GM19468 (cell line): ENCODE measurements around the gene ULK2.

Experiments
- ATAC-seq: cut with Tn5 transposase; IDR thresholded peaks from one replicate; pipeline ENCODE4 v1.9.1; 2021; ENCODE audit warnings: mild to moderate bottlenecking, moderate library complexity, moderate number of reproducible peaks; ENCODE audit not compliant: unreplicated experiment; ENCODE audit errors: extremely low read depth

The ULK2 gene

DNA sequence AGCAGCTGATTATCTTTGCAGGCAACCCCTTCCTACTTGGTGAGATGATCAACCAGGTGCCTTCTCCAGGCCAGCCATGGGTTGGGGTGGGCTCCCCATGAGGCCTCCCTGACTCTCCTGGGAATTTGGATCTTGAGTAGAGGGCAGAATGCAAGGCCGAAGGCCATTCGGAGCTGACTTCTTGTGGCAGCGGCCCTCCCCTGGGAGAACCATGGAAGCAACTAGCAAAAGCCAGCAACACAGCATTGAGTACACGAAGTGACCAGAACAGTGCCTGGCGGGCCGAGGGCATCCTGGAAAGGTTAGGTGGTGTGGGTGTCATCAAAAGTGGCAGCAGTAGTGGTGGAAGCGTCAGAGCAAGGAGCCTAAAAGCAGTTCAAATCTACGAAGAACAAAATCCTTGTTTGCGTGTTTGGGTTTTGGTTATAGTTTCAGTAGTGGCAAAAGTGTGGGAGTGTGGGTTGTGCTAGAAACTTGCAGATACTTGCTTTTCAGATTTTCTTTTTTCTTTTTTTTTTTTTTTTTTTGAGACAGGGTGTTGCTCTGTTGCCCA lies 117.6 kb downstream of the ULK2 start:
- no peak for ATAC-seq

DNA sequence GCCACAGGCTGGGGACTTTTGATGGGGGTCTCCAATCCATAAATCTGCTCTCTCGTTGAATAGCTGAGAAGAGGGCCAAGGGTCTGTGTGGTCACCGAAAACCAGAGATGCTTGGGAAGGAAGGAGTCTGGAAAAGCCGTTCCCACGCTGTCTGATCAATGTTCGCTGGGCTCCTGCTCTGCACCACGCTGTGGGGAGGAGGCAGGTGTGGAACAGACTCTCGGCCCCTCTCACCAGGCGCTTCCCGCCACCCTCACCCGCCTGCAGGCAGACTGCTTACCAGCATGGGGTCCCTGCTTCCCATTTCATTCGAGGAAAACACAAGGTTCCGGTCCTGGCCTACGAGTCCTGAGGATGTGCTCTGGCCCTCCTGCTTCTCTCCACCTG lies 118.9 kb downstream of the ULK2 start:
- ATAC-seq, result no peak

DNA sequence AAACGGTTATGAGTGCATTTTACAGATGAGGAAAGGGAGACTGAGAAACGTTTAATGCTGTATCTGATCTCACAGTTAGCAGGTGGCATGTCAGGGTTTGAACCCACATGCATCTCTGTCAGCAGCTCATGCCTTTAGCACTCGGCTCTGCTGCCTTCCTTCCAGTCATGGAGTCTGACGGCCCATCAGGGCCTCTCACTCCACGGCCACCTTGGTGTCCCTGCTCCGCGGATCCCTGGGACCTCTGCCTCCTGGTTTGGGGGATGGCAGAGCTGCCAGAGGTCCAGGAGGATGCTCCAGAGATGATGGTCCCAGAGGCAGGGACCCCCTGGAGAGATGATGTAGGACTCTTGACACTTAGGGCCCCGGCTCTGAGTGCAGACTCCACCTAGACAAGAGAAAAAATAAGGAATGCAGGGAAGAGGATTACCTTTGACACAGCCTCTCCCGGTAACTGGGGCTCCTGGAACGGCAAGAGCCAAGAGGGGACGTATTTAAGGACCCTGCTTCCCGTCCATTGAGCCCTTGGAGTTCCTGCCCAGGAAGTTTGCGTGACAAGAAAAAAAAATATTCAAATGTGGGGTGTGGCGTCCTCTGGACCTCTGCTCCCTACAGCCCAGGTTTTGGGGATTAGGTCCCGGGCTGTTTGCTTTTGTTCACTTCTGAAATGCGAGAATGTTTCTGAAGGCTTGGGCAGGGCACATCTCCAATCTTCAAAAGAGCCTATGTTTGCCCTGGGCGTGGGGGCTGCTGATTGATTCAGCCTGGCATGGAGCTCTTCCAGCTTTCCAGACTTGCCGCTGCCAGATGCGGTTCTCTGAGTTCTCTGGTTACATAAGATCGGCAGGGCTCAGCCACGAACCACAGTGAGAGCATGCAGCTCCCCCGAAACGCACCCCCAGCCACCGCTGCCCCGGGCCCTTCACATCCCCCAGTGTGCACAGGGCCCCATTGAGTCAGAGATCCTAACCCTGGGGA lies 119.6 kb downstream of the ULK2 start, which contains the start of gene ALDH3A1:
TSS of gene ALDH3A1 (minus strand) at position 470 of the 978 bp plus-strand sequence. CDS start 3,169 bp downstream, outside the sequence.
- no peak for ATAC-seq

DNA sequence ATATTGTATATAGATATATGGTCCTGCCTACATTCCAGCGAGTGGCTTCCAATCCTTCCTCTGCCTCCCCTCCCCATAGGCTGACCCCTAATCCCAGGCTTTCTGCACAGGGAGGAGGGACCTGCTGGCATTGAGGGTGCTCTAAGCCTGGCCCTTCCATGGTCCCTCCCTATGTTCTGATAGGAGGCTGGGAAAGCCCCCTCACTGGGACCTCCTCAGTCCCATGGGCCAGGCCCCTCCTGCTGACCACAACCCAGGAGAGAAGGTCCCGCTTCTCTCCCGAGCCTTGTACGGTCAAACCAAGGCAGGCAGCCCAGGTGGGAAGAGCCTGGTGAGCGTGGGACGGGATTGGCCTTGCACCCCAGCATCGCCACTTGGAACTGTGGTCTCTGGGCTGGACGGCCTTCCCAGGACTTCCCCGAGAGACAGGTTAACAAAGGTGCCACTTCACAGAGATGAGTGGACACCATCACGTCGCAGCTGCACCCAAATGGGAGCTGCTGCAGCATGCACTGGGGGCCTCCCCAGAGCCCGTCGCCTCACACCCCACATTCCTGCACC lies 120.5 kb downstream of the ULK2 start:
- no peak for ATAC-seq

DNA sequence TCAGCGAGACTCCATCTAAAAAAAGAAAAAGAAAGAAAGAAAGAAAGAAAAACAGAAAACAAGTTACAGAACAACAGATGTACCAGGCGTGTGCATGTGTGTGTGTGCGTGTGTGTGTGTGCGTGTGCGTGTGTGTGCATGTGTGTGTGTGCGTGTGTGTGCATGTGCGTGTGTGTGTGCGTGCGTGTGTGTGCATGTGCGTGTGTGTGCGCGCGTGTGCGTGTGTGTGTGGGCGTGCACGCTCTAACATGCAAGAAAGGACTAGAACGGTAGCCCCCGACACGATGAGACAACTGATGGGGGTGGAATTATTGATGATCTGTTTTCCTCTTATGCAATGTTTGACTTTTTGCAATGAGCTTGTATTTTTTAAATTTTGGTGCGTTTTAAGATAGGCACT lies 121.2 kb downstream of the ULK2 start:
- ATAC-seq, result no peak

DNA sequence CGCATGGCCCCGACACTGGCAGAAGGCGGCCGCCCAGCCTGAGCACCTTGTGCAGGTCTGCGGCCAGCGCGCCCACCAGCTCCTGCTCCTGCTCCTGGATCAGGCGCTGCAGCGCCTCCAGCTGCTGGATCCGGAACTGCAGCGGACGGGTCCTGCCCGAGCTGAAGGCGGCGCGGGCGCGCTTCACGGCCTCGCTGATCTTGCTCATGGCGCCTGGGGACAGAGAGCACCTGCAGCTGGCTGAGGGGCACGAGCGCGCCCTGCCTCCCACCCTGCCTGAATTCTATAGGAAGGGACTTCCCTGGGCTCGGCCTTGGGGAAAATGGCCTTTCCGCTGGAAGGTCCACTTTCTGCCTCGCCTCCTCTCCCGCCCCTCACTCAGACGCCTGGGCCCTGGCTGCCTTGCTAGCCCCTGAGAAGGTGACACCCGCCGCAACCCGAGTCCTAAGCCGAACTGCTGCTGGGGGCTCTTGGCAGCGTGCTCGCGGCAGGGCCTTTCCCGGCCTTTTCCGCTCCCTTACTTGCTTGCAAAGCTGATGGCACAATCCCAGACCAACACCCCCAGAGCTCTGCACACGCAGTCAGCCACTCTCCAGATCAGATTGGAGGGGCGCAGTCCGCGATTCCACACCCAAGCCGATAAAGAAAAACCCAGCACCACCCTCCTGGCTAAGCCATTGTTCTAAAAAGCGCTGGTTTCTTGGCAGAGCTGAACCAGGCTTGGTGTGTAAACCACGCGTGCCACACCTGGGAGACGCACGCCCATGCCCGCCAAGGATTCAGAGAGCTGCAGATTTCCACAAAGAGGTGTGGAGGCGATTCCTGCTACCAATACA lies 122.6 kb downstream of the ULK2 start:
- no peak for ATAC-seq

DNA sequence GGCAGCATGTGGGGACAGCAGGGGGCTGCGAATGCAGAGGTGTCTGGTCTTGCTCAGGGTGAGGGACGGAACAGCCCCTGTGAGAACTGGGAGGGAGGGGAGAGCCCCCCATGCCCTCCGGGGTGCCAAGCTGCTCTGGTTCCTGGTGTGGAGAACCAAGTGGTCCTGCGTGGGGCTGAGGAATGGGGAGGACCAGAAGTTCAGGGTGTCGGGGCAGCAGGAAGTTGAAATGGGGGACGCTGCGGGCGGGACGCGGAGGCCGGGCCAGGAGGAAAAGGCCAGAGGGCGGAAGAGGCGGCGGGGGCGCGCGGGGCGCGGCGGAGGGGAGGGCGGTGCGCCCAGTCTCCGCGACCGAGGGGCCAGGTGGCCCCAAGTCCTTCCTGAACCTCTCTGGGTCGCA lies 123.2 kb downstream of the ULK2 start:
- no peak for ATAC-seq

- no peak for ATAC-seq
Measured at GRCh38 chr17:19743101-19744100, 124.3 kb downstream of the ULK2 start.

- ATAC-seq, result no peak
Measured at GRCh38 chr17:19742495-19742894, 125.2 kb downstream of the ULK2 start.

DNA sequence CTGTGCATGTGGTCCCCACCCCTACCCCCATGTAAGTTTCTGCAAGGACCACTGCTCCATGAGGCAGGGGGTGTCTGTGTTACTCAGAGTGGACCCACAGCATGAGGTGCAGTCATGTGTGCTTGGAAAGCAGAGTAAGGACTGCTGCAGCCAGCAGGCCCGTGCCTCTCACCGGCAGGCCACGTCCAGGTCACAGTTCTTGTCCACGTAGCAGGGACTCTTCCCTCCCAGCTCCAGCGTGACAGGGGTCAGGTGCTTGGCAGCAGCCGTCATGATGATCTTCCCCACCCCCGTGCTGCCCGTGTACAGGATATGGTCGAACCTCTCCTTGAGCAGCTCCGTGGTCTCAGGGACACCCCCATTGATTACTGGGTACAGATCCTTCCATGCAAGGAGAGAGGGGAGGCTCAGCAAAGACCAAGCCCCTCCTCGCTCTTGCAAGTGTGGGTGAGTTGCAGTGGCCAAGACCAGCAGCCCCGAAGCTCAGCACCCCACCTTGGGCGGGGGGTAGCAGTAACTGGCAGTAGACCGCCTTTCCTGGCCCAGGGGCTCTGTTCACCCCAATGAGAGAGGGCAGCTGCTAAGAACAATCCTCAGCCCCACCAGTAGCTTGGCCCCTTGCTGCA lies 125.8 kb downstream of the ULK2 start:
- ATAC-seq, result no peak

GRCh38 chr17:19740933-19741332 lies 126.8 kb downstream of the ULK2 start:
- no peak for ATAC-seq

DNA sequence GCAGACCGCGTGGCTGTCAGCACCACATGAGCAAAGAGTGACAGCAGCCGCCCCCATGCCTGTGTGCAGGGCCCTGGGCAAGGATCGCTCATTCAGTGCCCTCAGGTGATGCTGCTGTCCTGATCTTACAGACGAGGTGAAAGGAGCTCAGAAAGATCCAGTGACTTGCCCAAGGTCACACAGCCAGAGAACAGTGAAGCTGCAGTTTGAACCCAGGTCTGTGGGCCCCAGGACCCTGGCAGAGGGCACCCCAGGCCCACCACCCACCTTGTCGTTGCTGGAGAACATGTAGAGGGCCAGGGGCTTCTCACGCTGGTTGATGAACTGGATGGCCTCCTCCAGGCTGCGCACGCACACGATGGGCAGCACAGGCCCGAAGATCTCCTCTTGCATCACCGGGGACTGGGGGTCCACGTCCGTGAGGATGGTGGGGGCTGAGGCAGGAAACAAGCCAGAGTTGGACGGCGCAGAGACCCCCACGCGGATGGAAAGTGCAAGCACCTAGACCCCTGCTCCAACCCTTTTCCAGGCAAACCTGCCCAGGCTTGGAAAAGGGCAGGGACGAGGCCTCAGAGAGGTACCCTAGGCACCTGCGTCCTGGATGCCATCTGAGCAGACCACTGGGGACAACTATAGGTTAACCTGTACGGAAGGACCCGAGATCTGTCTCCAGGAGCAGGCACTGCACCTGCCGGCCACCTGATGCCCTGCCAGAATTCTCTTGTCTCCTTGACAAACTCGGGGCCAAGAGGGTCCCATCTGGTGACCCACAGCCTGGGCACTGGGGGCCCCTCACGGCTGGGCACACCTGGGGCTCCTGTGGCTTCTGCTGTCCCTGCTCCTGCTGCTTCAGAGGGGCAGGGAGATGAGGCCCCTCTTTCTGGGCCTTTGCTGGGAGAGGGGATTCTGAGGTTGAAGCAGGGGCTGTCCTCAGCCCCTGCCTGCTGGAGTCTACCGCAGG lies 128.2 kb downstream of the ULK2 start:
- no peak for ATAC-seq

GRCh38 chr17:19738757-19739156 lies 129.0 kb downstream of the ULK2 start:
- no peak for ATAC-seq

DNA sequence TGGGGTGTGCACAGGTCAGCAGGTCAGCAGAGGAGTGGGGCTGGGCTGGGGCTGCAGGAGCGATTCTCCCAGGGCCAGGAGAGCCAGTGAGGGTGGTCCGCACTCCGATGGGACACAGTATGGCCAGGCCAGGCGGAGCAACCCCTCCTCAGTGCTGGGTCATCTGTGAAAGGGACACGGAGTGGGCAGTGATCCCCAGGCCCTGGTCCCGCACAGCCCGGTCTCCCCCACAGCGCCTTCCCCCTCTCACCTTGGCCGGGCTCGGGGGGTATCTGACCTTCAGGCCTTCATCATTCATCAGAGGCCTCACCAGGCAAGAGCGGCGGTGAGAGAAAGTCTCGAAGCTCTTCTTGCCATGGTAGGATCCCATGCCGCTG lies 129.7 kb downstream of the ULK2 start:
- no peak for ATAC-seq

- no peak for ATAC-seq
Measured at GRCh38 chr17:19737305-19738072, 130.2 kb downstream of the ULK2 start.

- ATAC-seq, result no peak
Measured at GRCh38 chr17:19736071-19736470, 131.7 kb downstream of the ULK2 start.

GRCh38 chr17:19733953-19734526 lies 133.7 kb downstream of the ULK2 start:
- ATAC-seq, result no peak
